Measurements from ENCODE around the gene KCNMA1.

GRCh38 chr10:77212632-77213031 is 425.0 kb downstream of the KCNMA1 start:
- TF ChIP-seq CTCF (IDR thresholded peaks at IDR 0.05) (no peak), EZH2 (IDR thresholded peaks at IDR 0.05; ENCODE audit: borderline replicate concordance, insufficient read depth, low read depth, low read length, poor library complexity, severe bottlenecking) (no peak)

Data from B cell (primary cell).